HG02884 (cell line): ENCODE measurements around the gene ILF3.

ENCODE experiments used
- ATAC-seq: cut with Tn5 transposase; IDR thresholded peaks from one replicate; pipeline ENCODE4 v1.9.1; 2021; ENCODE audit warnings: mild to moderate bottlenecking, moderate library complexity; ENCODE audit not compliant: unreplicated experiment

Gene ILF3

GRCh38 chr19:10653732-10654609 is at the start of gene ILF3:
TSS of gene ILF3 (plus strand) at chr19:10654346. CDS start at chr19:10670606, 16,260 bp downstream.
- ATAC-seq, result peak; percentile 68

GRCh38 chr19:10604460-10604980 is 49.6 kb upstream of the ILF3 start:
- ATAC-seq, result no peak

DNA sequence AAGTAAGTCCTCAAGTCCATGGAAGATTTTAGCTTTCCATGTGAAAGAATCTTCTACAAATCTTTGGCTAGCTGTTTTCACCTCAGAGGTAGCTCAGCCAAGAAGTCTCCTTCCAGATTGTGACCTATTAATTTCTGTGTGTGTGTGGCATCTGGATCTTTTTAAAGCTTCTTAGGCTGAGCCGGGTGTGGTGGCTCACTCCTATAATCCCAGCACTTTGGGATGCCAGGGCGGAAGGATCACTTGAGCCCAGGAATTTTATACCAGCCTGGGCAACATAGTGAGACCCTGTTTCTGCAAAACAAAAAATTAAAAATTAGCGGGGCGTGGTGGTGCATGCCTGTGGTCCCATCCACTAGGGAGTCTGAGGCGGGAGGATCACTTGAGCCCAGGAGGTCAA is 42.2 kb upstream of the ILF3 start:
- no peak for ATAC-seq

- ATAC-seq, result no peak
These were observed 41.5 kb upstream of the ILF3 start for GRCh38 chr19:10612499-10613119.

GRCh38 chr19:10615429-10616023 is 38.6 kb upstream of the ILF3 start:
- ATAC-seq, result no peak

DNA sequence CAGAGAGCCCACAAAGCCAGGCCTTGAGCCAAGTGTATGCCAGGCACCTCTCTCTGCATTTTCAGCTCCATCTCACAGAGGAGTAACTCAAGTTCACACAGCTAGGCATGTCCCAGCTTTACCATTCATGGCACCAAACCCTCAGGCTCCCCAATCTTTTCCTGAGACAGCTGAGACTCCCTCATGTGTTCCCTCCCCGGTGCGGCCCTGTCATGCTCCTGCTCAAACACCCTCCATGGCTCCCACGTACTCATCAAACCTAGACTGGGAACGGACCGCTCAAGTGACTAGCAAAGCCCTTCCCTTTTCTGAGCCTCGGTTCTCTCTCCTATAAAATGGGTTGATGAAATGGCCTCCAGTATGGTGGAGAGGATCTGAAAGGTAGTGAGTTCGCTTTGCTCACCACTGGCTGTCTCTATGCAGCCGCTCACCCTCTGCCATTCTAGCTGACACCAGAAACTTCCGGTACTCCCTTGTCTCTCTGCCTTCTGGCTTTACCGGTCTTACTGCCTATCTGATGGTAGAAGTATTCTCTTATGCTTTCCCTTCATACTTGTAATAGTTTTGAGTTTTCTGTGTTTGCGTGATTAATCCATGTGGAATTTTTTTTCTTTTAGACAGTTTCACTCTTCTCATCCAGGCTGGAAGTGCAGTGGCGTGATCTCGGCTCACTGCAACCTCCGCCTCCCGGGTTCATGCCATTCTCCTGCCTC is 36.6 kb upstream of the ILF3 start:
- no peak for ATAC-seq

GRCh38 chr19:10618846-10619245 is 35.3 kb upstream of the ILF3 start:
- ATAC-seq, result no peak

DNA sequence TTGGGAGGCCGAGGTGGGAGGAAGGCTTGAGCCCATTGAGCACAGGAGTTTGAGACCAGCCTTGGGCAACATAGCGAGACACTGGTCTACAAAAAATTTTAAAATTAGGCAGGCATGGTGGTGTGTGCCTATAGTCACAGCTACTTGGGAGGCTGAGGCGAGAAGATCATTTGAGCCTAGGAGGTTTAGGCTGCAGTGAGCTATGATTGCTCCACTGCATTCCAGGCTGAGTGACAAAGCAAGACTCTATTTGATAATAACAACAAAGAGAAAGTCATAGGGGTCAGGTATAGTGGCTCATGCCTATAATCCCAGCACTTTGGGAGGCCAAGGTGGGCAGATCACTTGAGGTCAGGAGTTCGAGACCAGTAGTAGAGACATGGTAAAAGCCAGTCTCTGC is 33.4 kb upstream of the ILF3 start:
- ATAC-seq, result no peak

- ATAC-seq, result no peak
These were observed 32.2 kb upstream of the ILF3 start for GRCh38 chr19:10621966-10622365.

- no peak for ATAC-seq
These were observed 29.6 kb upstream of the ILF3 start for GRCh38 chr19:10624585-10624984.

DNA sequence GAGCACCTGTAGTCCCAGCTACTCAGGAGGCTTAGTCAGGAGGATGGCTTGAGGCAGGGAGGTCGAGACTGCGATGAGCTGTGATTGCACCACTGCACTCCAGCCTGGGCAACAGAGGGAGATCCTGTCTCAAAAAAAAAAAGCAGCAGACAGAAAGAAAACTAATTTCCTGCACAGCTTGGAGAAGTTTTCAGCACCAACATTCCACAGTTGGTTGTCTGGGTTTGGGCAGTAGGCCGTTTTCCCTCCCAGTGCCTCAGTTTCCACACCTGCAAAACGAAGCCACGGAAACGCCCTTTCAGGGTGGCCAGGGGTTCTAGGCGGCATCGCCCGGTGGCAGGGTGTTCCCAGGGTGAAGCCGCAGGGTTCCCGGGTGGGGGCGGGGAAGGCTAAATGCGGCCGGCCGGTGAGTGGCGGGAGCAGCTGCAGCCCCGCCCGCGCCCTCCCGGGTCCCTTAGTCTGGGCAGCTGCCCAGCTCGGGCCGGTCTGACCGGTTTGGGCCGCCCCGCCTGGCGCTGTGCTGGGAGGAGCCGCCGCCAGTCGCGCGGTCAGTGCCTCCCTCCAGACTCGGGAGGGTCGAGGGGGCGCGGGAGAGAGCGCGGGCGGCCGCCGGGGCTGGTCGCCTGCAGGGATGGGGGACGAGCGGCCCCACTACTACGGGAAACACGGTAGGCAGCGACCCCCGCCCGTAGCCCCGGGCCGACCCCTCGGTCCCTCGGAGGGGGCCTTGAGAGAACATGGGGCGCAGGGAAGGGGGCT is 29.0 kb upstream of the ILF3 start, which contains the start of gene SLC44A2:
SLC44A2 (plus strand) TSS at position 551 of the 759 bp plus-strand sequence; CDS start at position 632, 81 bp downstream.
- ATAC-seq, result no peak

DNA sequence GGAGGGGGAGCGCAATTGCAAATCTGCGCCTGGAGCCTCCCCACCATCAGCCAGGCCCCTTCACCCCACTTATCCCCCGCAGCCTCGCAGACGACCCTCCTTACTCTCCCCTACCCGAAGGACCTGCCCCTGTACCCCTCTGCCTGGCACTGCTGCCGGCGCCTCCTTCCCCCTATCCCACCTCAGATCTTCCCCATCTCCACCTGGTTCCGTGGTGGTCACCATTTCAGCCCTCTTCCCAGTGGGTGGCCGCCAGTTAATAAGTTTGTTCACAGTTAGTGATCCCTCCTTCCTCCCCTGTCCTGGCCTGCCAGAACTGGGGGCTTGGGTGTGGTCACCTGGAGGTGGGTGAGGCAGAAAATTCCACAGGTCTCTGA is 28.4 kb upstream of the ILF3 start:
- ATAC-seq, result no peak

- no peak for ATAC-seq
These were observed 22.3 kb upstream of the ILF3 start for GRCh38 chr19:10631874-10632273.

DNA sequence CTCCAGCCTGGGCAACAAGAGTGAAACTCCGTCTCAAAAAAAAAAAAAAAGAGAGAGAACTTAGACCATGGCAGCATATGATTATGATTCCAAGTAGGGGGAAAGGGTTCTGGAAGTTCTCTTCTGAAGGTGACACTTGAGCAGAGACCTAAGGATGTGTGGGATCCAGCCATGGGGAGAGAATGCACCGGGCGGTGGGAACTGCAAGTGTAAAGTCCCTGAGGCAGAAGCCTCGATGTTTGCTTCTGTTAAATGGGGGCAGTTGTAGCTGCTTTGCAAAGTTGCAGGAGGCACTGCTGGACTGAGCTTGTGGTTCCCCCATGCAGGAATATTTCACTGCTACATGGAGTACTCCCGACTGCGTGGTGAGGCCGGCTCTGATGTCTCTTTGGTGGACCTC is 19.7 kb upstream of the ILF3 start:
- ATAC-seq, result no peak

- no peak for ATAC-seq
These were observed 19.2 kb upstream of the ILF3 start for GRCh38 chr19:10634963-10635362.

DNA sequence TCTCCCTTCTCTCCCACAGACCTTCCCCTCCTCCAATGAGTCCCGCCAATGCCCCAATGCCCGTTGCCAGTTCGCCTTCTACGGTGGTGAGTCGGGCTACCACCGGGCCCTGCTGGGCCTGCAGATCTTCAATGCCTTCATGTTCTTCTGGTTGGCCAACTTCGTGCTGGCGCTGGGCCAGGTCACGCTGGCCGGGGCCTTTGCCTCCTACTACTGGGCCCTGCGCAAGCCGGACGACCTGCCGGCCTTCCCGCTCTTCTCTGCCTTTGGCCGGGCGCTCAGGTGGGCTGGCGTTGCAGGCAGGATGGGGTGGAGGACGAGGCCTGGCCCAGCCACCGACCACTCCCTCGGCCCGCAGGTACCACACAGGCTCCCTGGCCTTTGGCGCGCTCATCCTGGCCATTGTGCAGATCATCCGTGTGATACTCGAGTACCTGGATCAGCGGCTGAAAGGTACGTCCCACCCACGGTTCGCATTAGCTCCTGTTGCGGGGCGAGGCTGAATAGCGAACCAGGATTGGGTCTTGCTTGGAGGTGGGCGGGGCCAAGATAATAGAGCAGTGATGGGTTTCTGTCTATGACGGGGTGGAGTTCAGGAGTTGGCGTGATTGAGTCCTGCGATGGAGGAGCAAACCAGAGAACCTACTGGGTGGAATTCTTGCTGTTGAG is 17.7 kb upstream of the ILF3 start:
- no peak for ATAC-seq

DNA sequence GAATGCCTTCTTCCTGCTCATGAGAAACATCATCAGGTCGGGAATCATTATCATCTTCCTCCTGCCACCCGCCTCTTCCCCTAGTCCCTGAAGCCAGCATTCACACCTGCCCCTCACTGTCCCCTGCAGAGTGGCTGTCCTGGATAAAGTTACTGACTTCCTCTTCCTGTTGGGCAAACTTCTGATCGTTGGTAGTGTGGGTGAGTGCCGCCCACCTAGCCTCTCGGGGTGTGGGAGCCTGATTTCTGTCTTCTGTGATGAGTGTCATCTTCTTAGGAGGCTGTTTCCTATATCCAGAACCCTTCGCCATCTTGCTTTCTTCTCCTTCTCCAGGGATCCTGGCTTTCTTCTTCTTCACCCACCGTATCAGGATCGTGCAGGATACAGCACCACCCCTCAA is 16.3 kb upstream of the ILF3 start:
- ATAC-seq, result no peak

DNA sequence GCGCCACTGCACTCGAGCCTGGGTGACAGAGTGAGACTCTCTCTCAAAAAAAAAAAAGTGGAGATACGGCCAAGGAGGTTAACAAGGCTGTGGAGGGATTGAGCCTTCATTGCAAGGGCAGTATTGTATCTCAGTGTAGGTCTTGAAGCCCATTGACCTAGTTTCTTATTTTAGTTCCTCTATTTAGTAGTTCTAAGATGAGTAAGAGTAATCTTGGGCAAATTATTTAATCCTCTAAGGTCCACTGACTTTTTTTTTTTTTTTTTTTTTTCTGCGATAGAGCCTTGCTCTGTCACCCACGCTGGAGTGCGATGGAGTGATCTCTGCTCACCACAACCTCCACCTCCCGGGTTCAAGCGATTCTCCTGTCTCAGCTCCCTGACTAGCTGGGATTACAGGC is 14.3 kb upstream of the ILF3 start:
- no peak for ATAC-seq

DNA sequence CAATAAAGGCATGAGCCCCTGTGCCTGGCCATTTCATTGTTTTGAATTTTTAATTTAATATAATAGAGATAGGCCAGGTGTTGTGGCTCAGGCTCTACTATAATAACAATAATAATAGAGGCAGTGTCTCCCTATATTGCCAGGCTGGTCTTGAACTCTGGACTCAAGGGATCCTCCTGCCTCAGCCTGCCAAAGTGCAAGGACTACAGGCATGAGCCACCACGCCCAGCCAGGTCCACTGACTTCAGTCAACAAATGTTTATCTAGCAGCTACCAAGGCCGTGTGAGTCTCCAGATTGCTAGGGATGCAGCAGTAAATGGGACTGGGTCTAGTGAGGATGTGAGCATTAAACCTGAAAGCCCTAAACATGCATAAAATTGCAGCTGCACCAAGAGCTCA is 13.8 kb upstream of the ILF3 start:
- ATAC-seq, result no peak

- ATAC-seq, result no peak
These were observed 12.9 kb upstream of the ILF3 start for GRCh38 chr19:10641248-10641647.
